Panc1 (cell line): ENCODE measurements around the gene TAF5L. TPM values are rescaled to one million over a fixed set of nuclear protein-coding genes. Genes with fewer than 3 reads are reported as not detected.

Experiments
- ATAC-seq: fragments of 200-7000 bp; cut with Tn5 transposase; 2 replicates; pipeline ENCODE4 v1.9.1; 2020; ENCODE audit warnings: mild to moderate bottlenecking, moderate library complexity
- BruUV-seq: library from RNA; stranded (reverse); fragments of 400-500 nt; replicated peaks from 2 replicates; lab custom pipeline; 2021; lab: Mats Ljungman, UMichigan
- CTCF ChIA-PET: fragments of 300-600 bp; sonication (Branson Sonifier 250); formaldehyde crosslinking; loops from one replicate; lab custom pipeline; 2022; ENCODE audit warnings: antibody characterized with exemption; lab: Charles Lee
- POLR2A ChIA-PET: fragments of 300-600 bp; sonication (Branson Sonifier 250); formaldehyde crosslinking; loops from one replicate; lab custom pipeline; 2022; ENCODE audit warnings: antibody characterized with exemption; lab: Charles Lee
- DNase-seq: peaks from one replicate; pipeline ENCODE4 v3.0.0-alpha.2; 2010; ENCODE audit warnings: low read depth, low spot score
- H3K27ac ChIP-seq: 2 replicates; pipeline ENCODE4 v1.5.1; 2011; ENCODE audit warnings: mild to moderate bottlenecking, low read length, inconsistent platforms
- H3K27me3 ChIP-seq: fragments of 200-500 bp; sonication (Bioruptor generic); 2 replicates; pipeline ENCODE4 v1.6.0; 2014; ENCODE audit warnings: low read length, inconsistent platforms; ENCODE audit not compliant: control insufficient read depth, insufficient read depth
- H3K36me3 ChIP-seq: fragments of 200-500 bp; sonication (Bioruptor generic); 2 replicates; pipeline ENCODE4 v1.5.1; 2014; ENCODE audit warnings: inconsistent platforms, mild to moderate bottlenecking, low read length, moderate library complexity; ENCODE audit not compliant: control insufficient read depth, insufficient read depth
- H3K4me1 ChIP-seq: 2 replicates; pipeline ENCODE4 v1.5.1; 2011; ENCODE audit warnings: inconsistent platforms, mild to moderate bottlenecking, low read length, moderate library complexity; ENCODE audit not compliant: control insufficient read depth, insufficient read depth
- H3K4me3 ChIP-seq, 2 experiments: 2 replicates each; pipeline ENCODE4 v1.5.1; 2011 to 2012; ENCODE audit warnings: low read depth in 2 of 2, low read length in 2 of 2, mild to moderate bottlenecking in 2 of 2, inconsistent platforms in 1 of 2, moderate library complexity in 1 of 2
- H3K9me3 ChIP-seq: fragments of 200-500 bp; sonication (Bioruptor generic); 2 replicates; pipeline ENCODE4 v1.5.1; 2014; ENCODE audit warnings: low read depth, mild to moderate bottlenecking, inconsistent platforms, low read length, moderate library complexity; ENCODE audit not compliant: control insufficient read depth, insufficient read depth
- POLR2AphosphoS5 ChIP-seq: IDR thresholded peaks from 2 replicates; pipeline ENCODE4 v1.6.1; 2012; ENCODE audit warnings: mild to moderate bottlenecking, low read depth, low read length, moderate library complexity
- SIN3A ChIP-seq: IDR thresholded peaks from 2 replicates; pipeline ENCODE4 v1.6.1; 2012; ENCODE audit warnings: low read depth, mild to moderate bottlenecking, low read length, moderate library complexity, borderline replicate concordance; ENCODE audit not compliant: insufficient read depth
- TCF7L2 ChIP-seq: IDR thresholded peaks from 2 replicates; pipeline ENCODE4 v1.6.1; 2011; ENCODE audit warnings: mild to moderate bottlenecking, low read depth, low read length, inconsistent platforms
- in situ Hi-C: cut with HindIII; loops from 2 replicates; pipeline ENCODE4 v1.10.0; 2016; ENCODE audit warnings: low sequenced_read_pairs, low pct_unique_long_range_greater_than_20kb
- intact Hi-C: fragments of 100-400 bp; cut with micrococcal nuclease; formaldehyde crosslinking; loops from one replicate; pipeline ENCODE4 v1.10.0; 2022; ENCODE audit not compliant: unreplicated experiment
- total RNA-seq: library from RNA; stranded (reverse); gene quantifications from one replicate; pipeline ENCODE4 v1.2.1, GENCODE V29; 2021; ENCODE audit not compliant: unreplicated experiment
- TF ChIP-seq, protein P1 (sequence below), 2 experiments: IDR thresholded peaks; 2 replicates each; pipeline ENCODE4 v1.6.1; 2011 to 2012; ENCODE audit warnings: low read depth in 2 of 2, control low read depth in 1 of 2, low read length in 1 of 2, mild to moderate bottlenecking in 1 of 2, moderate library complexity in 1 of 2; ENCODE audit not compliant: insufficient read depth in 1 of 2
- TF ChIP-seq, protein P2 (sequence below): fragments of 450-650 bp; IDR thresholded peaks from 2 replicates; pipeline ENCODE4 v1.5.1; 2017; ENCODE audit warnings: mild to moderate bottlenecking

The TAF5L gene
- total RNA-seq, 1 experiment from 2014 or later = 23.8 TPM

DNA sequence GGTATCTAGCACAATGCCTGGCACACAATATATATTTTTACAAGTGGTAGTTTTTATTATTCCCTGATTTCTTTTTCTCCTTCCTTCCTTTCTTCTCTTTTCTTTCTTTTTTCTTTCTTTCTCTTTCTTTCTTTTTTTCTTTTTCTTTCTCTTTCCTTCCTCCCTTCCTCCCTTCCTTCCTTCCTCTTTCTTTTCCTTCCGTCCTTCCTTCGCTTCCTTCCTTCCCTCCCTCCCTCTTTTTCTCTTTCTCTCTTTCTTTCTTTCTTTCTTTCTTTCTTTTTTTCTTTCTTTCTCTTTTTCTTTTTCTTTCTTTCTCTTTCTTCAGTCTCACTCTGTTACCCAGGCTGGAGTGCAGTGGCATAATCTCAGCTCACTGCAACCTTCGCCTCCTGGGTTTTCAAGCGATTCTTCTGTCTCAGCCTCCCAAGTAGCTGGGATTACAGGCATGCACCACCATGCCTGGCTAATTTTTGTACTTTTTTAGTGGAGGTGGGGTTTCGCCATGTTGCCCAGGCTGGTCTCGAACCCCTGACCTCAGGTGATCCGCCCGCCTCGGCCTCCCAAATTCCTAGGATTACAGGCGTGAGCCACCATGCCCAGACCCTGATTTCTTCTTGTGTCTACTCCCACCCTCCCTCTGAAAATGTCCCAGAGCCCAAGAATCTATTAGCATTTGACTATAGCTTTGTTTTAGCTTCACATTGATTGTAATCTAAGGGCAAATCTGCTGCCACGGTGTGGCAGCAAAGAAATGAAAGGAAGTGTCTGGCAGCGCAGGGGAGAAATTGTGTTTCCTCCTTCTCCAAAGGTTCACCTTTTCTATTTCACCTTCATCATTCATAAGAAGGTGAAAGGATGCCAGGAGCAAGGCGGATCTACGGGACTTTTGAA lies 47.5 kb downstream of the TAF5L start:
- no peak overlapping the region for H3K27ac ChIP-seq
- no peaks in the 10 kb centered on the region for H3K27me3 ChIP-seq
- no peaks in the 10 kb centered on the region for H3K4me1 ChIP-seq
- DNase-seq (no peak), ATAC-seq (no peak)
- no peak overlapping the region for H3K4me3 ChIP-seq
- in situ Hi-C loops = no loop called here
- POLR2A ChIA-PET = interaction anchor here (0.7 kb wide), 1 partner anchor 57 kb away, joined by 12 read pairs; no protein-coding TSS in a partner anchor
- CTCF ChIA-PET = no interaction called here
- no peaks in the 10 kb centered on the region for H3K9me3 ChIP-seq
- TF ChIP-seq, protein P1, sequence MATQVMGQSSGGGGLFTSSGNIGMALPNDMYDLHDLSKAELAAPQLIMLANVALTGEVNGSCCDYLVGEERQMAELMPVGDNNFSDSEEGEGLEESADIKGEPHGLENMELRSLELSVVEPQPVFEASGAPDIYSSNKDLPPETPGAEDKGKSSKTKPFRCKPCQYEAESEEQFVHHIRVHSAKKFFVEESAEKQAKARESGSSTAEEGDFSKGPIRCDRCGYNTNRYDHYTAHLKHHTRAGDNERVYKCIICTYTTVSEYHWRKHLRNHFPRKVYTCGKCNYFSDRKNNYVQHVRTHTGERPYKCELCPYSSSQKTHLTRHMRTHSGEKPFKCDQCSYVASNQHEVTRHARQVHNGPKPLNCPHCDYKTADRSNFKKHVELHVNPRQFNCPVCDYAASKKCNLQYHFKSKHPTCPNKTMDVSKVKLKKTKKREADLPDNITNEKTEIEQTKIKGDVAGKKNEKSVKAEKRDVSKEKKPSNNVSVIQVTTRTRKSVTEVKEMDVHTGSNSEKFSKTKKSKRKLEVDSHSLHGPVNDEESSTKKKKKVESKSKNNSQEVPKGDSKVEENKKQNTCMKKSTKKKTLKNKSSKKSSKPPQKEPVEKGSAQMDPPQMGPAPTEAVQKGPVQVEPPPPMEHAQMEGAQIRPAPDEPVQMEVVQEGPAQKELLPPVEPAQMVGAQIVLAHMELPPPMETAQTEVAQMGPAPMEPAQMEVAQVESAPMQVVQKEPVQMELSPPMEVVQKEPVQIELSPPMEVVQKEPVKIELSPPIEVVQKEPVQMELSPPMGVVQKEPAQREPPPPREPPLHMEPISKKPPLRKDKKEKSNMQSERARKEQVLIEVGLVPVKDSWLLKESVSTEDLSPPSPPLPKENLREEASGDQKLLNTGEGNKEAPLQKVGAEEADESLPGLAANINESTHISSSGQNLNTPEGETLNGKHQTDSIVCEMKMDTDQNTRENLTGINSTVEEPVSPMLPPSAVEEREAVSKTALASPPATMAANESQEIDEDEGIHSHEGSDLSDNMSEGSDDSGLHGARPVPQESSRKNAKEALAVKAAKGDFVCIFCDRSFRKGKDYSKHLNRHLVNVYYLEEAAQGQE (IDR thresholded peaks at IDR 0.05; ENCODE audit: insufficient read depth in 1 of 2, low read depth in 2 of 2, low read length in 1 of 2) = no peak
- TF ChIP-seq, protein P2, sequence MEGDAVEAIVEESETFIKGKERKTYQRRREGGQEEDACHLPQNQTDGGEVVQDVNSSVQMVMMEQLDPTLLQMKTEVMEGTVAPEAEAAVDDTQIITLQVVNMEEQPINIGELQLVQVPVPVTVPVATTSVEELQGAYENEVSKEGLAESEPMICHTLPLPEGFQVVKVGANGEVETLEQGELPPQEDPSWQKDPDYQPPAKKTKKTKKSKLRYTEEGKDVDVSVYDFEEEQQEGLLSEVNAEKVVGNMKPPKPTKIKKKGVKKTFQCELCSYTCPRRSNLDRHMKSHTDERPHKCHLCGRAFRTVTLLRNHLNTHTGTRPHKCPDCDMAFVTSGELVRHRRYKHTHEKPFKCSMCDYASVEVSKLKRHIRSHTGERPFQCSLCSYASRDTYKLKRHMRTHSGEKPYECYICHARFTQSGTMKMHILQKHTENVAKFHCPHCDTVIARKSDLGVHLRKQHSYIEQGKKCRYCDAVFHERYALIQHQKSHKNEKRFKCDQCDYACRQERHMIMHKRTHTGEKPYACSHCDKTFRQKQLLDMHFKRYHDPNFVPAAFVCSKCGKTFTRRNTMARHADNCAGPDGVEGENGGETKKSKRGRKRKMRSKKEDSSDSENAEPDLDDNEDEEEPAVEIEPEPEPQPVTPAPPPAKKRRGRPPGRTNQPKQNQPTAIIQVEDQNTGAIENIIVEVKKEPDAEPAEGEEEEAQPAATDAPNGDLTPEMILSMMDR = no peak
- TF ChIP-seq POLR2AphosphoS5 (no peak), SIN3A (no peak), TCF7L2 (no peak)
- no peaks in the 10 kb centered on the region for H3K36me3 ChIP-seq
- intact Hi-C loops = no loop called here
- no TSS peak for BruUV-seq

DNA sequence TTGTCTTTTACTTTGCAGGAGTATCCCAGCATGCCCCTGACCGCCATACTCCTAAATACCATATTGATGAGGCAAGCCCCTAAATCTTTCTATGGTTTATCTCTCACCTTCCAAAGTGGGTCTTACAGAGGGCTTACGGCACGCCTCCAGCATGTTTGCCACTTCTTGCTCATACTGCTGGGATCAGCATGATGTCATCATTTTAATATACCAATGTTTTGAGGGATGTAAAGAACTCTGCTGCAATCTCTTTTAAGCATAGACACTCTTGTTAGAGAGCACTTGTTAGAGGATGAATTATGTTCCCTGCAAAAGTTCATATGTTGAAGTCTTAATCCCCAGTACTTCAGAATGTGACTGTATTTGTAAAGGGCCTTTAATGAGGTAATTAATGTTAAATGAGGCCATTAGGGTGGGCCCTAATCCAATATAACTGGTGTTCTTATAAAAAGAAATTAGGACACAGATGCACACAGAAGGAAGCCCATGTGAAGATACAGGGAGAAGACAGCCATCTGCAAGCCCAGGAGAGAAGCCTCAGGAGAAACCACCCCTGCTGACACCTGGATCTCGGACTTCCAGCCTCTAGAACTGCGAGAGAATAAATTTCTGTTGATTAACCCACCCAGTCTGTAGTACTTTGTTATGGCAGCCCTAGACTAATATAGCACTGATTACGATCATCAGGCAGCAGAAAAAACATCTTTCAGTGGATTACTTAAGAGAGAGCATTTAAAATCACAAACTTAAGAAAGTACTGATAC lies 51.1 kb downstream of the TAF5L start:
- H3K9me3 ChIP-seq = no peaks in the 10 kb centered on the region

More for the DNA sequence above, 51.1 kb downstream of the TAF5L start:
- intact Hi-C loops (no loop called here), in situ Hi-C loops (no loop called here)
- Histone ChIP-seq H3K4me1 (no peaks in the 10 kb centered on the region), H3K27me3 (no peaks in the 10 kb centered on the region), H3K4me3 (no peak overlapping the region), H3K36me3 (no peaks in the 10 kb centered on the region), H3K27ac (no peak overlapping the region)
- no peak for ATAC-seq
- no TSS peak for BruUV-seq
- DNase-seq = no peak
- TF ChIP-seq, protein P1 (IDR thresholded peaks at IDR 0.05; ENCODE audit: insufficient read depth in 1 of 2, low read depth in 2 of 2, low read length in 1 of 2) = no peak
- TF ChIP-seq TCF7L2 (no peak), POLR2AphosphoS5 (no peak)
- ChIA-PET POLR2A (no interaction called here), CTCF (no interaction called here)
